A673 (cell line): ENCODE results near the gene ATP1A2.

Experiments used
- CTCF ChIP-seq: fragments of 300-800, 200-600 bp; sonication (generic); conservative IDR thresholded peaks from 2 replicates; pipeline ENCODE4 v1.5.1; 2017; ENCODE audit warnings: low read depth, mild to moderate bottlenecking, antibody characterized with exemption, low read length, moderate library complexity, mixed read lengths
- EZH2 ChIP-seq: fragments of 200-600 bp; sonication (generic); IDR thresholded peaks from 2 replicates; pipeline ENCODE4 v1.6.1; 2017; ENCODE audit warnings: borderline replicate concordance, low read depth, mild to moderate bottlenecking, mixed read lengths, antibody characterized with exemption, low read length; ENCODE audit not compliant: poor library complexity, severe bottlenecking

GRCh38 chr1:160113407-160113806 lies 2.2 kb upstream of the ATP1A2 start:
- TF ChIP-seq EZH2 = no peak
- no peak for TF ChIP-seq CTCF
